ENCODE data around the gene PTBP3.
A peak's percentile ranks its signal among the peaks of the same experiment; 100 is the strongest.
"Not testable (repeated sequence)": the region's sequence is repeated elsewhere in the genome, so short reads cannot be mapped to it uniquely, and the experiment has no call there.

PTBP3 gene, protein sequence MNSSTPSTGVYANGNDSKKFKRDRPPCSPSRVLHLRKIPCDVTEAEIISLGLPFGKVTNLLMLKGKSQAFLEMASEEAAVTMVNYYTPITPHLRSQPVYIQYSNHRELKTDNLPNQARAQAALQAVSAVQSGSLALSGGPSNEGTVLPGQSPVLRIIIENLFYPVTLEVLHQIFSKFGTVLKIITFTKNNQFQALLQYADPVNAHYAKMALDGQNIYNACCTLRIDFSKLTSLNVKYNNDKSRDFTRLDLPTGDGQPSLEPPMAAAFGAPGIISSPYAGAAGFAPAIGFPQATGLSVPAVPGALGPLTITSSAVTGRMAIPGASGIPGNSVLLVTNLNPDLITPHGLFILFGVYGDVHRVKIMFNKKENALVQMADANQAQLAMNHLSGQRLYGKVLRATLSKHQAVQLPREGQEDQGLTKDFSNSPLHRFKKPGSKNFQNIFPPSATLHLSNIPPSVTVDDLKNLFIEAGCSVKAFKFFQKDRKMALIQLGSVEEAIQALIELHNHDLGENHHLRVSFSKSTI

DNA sequence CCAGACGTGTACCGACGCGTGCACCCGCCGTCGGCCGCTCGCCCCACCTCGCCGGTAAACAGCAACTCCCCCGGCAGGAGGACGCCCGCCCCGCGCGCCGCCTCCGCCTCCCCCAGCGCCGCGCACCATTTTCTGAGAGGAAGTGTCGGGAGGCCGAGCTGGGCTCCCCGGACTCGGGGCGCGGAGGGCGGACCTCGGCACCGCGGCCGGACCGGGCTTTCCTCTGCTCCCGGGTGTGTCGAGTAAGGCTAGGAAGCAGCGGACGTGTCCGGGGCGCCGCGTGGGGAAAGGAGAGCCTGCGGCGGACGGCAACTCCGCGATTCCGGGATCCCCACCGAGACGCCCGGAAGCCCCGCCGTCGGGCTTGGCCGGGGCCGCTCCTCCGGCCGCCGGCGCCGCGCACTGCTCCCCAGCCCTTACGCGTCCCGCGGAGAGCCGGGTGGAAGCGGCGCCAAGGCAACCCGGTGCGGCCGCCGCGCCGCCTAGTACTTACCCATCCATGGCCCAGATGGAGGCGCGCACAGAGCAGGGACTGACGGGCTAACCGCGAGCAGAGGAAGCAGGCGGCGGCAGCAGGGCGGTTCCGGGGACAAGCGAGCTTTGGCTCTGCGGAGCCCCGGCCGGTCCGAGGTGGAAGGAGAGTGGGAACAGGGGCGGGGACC, at the start of gene PTBP3:
Gene PTBP3, minus strand, starts transcription at position 643 of the 662 bp plus-strand sequence. CDS start 35,754 bp downstream, outside the sequence.
- DNase-seq, result peak; percentile 98

DNA sequence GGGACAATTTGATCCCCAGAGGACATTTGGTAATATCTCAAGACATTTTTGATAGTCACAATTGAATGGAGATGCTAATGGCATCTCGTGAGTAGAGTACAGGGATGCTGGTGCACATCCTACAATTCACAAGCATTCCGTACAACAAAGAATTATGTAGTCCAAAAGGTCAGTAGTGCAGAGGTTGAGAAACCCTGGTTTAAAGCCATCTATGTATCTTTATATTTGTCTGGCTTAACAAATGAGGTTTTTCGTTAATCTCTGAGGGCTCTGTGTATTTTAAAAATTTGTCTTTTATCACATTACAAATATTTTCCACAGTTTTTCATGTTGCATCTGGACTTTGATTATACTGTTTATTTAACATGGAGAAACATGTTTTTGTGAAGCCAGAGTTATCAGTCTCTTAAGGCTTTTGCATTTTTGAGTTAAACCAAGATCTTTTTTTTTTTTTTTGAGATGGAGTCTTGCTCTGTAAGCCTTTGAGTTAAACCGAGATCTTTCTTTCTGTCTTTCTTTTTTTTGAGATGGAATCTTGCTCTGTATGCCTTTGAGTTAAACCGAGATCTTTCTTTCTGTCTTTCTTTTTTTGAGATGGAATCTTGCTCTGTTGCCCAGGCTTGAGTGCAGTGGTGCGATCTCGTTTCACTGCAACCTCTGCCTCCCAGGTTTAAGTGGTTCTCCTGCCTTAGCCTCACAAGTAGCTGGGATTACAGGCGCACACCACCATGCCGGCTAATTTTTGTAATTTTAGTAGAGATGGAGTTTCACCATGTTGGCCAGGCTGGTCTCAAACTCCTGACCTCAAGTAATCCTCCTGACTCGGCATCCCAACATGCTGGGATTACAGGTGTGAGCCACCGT, 49.3 kb upstream of the PTBP3 start:
- no peak for DNase-seq

DNA sequence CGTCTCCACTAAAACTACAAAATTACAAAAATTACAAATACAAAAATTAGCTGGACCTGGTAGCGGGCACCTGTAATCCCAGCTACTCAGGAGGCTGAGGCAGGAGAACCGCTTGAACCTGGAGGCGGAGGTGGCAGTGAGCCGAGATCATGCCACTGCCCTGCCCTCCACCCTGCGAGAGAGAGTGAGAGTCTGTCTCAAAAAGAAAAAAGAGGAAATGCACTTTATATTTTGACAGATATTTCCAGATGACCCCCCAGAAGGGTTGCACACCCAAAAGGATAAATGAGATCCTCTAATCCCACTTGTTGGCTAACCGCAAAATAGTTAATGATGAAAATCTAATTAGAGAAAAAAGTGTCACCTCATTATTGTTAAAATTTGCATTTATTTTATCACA, 48.6 kb upstream of the PTBP3 start:
- DNase-seq, result no peak

DNA sequence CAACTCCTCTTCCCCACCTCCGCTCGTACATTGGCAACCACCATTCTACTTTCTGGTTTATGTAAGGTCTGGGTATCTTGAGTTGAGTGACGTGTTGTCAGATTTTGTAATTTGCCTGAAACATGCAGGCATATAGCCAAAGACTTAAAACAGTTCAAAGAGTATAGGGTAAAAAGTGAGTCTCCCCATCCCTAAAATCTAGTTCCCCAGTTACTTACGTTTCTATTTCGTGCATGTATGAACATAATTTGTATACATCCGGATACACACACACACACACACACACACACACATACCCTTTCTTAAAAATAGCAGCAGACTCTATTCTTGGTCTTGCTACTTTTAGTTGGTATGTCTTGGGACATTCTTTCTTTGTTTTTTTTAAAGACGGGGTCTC, 47.4 kb upstream of the PTBP3 start:
- no peak for DNase-seq

DNA sequence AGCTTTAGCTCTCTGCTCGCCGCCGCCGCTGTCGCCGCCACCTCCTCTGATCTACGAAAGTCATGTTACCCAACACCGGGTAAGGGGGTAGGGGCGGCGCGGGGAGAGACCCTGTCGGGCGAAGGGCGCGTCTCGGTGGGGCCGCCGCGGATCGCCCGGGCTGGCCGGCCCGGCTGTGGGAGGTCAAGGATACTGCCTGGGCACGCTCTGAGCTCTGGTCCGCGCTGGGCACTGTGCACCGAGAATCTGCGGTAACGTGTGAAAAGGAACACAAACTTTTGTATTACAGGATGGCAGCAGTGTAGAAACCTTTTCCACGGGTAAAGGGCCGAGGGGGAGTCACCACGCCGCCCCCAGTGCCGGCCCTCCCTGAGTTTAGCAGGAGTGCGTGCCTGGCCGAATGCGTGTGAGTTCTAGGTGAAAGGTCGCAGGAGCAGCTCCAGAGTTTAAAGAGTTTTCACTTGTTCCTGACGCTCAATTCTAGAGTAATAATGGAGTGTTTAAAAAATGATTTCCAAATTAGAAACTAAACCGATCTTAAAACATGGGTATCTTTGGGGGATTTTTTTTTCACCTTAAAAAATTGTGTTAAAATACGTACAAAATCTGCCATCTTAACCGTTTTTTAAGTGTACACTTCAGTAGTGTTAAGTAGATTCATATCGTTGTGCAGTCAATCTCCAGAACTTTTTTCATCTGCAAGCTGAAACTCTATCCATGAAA, 46.8 kb upstream of the PTBP3 start, which contains the start of gene HSDL2:
Gene HSDL2, plus strand, starts transcription at position 7 of the 723 bp plus-strand sequence. Its CDS starts 56 bp downstream, at position 63.
- peak; percentile 54 for DNase-seq

DNA sequence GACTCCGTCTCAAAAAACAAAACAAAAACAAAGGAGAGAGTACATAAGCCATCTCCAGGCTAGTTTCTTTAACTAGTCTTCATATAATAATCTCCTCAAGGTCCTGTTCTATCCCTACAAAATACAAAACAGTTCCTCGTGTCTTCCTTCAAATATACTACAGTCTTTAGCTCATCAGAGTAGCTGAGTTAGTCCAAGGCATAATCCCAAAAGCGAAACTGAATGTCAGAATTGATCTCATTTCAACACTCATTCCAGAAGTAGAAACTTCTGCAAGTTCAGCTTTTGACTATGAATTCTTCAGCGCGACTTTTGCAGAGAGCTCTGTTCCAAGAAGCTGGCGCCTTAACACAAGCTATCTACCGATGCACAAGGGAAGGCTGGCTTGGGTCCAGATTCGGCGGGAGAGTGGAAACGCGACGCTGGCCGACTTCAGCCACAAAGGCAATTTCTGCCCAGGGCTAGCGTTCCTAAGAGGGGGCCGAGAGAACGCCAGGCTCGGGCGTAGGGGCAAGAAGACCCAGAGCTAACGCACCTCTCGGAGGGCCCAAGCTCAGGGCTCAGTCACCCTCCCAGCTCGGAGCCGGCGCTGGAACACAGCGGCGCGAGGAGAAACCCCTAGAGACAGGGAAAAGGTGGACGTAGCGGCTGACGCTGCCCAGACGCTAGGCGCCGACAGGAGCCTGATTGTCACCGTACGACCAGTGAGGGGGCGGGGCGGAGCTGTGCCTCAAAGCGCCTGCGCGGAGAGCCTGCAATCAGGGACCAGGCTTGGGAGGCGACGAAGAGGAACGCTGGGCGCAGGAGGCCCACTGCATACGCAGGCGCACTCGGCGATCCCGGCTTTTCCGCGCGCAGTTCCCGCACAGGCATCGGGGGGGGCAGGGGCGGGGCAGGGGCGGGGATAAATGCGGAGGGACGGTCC, 46.0 kb upstream of the PTBP3 start:
- DNase-seq, result peak; percentile 99

DNA sequence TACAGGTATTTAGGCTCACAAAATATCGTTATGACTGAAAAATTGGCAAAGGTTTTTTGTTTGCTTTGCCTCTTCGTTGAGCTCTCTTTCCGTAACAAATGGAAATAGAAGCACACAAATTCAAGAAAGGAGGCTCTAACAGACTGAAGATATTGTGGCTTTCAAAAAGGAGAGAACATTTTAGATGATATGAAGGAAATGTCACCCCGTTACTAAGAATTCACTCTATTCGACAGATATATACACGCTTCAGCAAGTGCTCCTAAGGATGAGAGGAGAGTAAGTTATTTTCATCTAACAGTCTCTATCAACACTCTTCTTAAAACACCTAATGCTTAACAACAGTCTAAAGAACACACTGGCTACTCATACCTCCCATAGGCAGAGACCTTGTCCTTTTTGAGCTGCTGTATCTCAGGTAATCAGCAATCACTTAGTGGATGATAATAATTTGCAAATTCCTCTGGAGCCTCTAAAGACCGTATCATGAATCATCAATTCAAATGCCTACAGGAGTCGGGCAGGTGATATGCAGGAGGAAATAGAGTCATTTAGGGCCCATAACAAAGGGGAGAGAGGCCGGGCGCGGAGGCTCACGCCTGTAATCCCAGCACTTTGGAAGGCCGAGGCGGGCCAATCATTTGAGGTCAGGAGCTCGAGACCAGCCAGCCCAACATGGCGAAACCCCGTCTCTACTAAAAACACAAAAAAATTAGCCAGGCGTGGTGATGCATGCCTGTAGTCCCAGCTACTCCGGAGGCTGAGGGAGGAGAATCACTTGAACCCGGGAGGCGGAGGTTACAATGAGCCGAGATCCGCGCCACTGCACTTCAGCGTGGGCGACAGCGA, 45.1 kb upstream of the PTBP3 start:
- peak; percentile 37 for DNase-seq

DNA sequence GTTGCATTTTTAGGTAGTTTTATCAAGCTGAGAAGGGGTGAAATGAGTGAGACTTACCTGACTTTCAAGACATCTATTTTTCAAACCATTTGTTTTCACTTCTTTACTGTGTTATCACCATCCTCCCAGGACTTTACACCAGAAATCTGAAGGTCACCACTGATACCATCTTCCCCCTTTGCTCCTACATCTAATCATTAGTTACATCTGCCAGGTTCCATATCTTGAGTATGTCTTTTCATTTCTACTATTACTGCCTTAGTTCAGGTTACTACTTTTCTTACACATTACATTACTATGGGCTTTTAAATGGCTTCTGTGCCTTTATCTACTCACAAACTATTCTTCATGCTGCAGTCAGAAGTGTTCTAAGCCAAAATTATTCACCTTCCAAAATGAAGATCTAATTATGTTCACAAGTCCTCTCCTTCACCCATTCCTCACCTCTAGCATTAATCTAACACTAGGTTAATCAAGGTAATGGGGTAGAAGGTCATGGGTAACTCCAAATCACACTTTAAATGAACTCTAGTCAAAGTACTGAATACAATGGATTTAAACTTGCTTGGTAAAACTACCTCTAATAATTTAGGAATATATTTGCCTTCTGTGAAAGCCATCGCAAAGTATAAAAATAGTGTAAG, 44.4 kb upstream of the PTBP3 start:
- peak; percentile 9 for DNase-seq

DNA sequence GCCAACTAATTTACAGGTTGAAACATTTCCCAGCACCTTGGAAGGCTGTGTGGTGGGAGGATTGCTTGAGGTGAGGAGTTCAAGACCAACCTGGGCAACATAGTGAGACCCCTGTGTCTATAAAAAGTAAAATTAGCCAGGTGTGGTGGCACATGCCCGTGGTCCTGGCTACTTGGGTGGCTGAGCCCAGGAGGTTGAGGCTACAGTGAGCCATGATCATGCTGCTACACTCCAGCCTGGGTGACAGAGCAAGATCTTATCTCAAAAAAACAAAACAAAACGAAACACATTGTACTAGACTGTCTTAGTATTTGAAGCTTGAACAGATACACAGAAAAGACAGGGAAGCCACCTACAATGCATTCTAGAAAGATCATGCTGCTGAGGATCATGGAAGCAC, 43.7 kb upstream of the PTBP3 start:
- no peak for DNase-seq

DNA sequence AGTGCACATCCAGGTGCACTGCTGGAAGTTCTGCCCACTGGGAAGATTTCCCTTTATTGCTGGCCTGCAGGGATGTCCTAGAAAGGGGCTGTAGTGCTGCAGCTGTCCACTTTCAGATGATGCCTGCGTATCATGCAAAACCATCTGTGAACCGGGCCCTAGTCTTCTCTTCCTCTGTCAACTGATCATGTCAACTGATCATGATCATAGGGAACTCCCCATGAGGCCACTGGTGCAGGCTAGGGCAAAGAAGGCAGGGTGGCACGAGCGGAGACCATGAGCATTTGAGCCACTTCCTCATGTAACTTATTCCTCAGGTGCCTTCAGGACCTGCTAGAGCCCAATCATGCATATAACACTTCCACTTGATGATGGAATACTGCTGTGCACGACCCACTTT, 41.9 kb upstream of the PTBP3 start:
- DNase-seq, result no peak

DNA sequence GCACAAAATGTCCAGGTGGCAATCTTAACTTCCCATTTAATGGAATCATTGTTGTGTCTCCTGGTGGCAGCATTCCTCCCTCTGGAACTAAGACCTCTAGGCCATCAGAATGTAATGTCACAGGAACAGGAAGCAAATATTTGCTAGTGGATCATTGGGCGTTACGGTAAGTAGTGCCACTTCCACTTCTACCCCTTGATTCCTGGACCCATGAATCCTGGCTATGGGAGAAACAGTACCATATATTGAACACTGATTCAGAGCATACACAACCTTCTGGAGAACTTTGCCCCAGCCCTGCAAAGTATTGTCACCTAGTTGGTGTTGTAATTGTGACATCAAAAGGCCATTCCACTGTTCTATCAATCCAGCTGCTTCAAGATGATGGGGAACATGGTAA, 40.8 kb upstream of the PTBP3 start:
- not testable (repeated sequence) for DNase-seq

DNA sequence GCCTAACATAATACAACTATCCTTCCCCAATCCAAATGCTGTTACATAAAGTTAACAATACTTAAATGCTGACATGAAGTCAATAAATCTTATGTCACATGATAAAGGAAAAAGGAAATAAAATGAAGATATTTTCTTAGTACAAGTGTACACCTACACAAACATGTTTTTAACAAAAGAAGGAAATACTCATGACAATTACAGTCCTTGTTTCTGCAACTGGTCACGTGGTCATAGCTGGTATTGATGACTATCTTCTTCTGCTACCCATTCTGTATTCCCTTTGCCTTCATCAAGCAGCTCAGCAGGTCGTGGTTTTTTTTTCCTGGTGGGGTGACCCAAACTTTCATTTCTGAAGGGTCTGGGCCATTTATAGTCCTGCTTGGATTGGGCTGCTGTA, 40.2 kb upstream of the PTBP3 start:
- DNase-seq, result not testable (repeated sequence)

DNA sequence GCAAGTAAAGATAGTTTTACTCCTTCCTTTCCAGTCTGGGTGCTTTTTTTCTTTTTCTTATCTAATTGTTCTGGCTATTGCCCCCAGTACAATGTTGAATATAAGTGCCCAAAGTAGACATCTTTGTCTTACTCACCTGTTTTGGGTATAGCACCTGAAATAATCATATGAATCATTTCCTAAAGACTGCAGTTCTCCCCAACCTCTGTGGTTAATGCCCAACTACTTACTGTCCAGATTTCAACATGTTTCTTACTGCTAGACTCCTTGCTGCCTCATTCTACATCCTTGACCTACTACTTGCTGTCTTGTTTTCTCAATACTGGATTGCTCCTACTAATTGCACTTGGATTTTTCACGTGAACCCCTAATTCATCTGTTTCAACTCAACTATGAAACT, 37.6 kb upstream of the PTBP3 start:
- DNase-seq, result no peak

DNA sequence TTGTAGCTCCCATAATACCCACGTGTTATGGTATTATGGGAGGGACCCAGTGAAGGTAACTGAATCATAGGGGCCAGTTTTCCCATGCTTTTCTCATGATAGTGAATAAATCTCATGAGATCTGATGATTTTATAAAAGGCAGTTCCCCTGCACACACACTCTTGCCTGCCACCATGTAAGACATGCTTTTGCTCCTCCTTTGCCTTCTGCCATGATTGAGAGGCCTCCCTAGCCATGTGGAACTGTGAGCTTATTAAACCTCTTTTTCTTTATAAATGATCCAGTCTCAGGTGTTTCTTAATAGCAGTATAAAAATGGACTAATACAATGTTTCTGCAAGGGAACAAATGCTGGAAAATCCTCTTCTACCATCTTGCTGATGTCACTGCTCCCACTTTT, 36.4 kb upstream of the PTBP3 start:
- DNase-seq, result no peak

DNA sequence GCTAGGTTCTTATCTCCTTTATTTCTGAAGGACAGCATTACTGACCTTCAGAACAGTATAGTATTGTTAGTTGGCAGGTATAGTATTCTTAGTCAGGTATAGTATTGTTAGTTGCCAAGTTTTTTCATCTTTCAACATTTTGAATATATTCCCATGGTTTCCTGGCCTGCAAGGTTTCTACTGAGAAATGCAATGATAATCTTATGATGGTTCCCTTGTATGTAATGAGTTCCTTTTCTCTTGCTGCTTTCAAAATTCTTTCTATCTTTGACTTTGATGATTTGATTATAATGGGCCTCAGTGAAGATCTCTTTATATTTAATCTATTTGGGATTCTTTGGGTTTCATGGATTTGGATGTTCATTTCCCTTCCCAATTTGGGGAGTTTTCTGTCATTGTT, 34.0 kb upstream of the PTBP3 start:
- DNase-seq, result no peak

DNA sequence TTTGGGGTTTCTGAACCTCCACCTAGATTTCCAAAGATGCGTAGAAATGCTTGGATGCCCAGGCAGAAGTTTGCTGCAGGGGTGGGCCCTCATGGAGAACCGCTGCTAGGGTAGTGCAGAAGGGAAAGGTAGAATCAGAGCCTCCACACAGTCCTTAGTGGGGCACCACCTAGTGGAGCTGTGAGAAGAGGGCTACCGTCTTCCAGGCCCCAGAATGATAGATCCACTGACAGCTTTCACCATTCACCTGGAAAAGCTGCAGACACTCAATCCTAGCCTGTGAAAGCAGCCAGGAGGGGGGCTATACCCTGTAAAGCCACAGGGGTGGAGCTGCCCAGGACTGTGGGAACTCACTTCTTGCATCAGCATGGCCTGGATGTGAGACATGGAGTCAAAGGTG, 33.2 kb upstream of the PTBP3 start:
- DNase-seq, result peak; percentile 18

DNA sequence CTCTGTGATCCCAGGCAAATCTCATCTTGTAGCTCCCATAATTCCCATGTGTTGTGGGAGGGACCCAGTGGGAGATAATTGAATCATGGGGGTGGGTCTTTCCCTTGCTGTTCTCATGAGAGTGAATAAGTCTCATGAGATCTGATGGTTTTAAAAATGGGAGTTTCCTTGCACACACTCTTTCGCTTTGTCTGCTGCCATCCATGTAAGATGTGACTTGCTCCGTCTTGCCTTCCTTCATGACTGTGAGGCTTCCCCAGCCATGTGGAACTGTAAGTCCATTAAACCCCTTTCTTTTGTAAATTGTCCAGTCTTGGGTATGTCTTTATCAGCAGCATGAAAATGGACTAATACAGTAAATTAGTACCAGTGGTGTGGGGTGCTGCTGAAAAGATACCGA, 31.8 kb upstream of the PTBP3 start:
- DNase-seq, result not testable (repeated sequence)

DNA sequence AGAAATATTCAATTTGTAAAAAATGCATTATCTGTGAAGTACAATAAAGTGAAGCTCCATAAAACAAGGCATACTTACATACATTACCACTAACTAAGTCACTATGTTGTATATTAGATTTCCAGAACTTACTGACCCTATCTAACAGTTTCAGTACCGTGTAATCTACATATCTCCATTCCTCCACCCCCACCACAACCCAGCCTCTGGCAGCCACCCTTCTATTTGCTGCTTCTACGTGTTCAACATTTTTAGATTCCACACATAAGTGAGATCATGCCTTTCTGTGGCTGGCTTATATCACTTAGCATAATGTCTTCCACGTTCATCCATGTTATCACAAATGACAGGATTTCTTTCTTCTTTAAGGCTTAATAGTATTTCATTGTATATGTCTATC, 31.3 kb upstream of the PTBP3 start:
- DNase-seq, result no peak

DNA sequence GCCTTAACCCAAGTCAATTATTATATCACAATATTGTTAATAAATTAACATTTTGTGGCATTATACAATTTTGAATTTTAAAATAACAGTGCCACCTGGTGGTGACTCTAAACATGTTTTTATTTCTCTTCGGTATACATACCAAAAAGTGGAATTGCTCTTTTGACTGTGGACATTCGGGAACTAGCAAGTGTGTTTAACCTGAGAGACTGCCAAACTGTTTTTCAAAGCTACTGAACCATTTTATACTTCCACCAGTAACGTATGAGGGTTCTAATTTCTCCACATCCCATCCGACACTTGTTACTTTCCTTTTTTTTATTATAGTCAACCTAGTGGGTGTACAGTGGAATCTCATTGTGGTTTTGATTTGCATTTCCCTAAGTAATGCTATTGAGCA, 28.2 kb upstream of the PTBP3 start:
- DNase-seq, result peak; percentile 65
